Lung microvascular endothelial cell (primary cell): ENCODE measurements around the gene CCDC12. TPM values are rescaled to one million over a fixed set of nuclear protein-coding genes. Genes with fewer than 3 reads are reported as not detected.

Source experiments
- DNase-seq, 2 donors: peaks; one replicate each; pipeline versions ENCODE4 v3.0.0 to v3.0.0-alpha.2; 2010; ENCODE audit warnings: low read depth in 2 of 2
- total RNA-seq: library from RNA; depleted of rRNA; stranded (reverse); fragments of >200 nt; gene quantifications from 2 replicates; pipeline ENCODE4 v1.2.1, GENCODE V29; 2014

The CCDC12 gene
- total RNA-seq, 1 donor from 2014 or later, result 31.2 TPM

DNA sequence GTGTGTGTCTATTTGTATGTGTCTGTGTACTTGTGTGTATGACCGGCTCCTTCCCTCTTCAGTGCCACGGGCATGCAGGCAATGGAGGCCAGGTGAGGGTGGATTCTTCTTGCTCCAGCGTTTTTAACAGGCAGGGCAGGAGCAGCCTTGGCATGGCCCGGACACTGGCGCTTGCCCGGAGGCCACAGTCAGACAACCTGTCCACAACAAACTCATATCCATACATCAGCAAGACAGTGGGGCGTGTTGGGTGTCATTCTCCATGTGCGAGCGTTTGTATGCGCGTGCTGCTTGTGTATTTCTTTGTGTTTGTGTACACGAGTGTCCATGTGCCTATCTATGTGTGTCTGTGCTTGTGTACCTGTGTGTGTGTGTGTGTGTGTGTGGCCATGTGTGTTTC lies 69.3 kb downstream of the CCDC12 start:
- no peak for DNase-seq

DNA sequence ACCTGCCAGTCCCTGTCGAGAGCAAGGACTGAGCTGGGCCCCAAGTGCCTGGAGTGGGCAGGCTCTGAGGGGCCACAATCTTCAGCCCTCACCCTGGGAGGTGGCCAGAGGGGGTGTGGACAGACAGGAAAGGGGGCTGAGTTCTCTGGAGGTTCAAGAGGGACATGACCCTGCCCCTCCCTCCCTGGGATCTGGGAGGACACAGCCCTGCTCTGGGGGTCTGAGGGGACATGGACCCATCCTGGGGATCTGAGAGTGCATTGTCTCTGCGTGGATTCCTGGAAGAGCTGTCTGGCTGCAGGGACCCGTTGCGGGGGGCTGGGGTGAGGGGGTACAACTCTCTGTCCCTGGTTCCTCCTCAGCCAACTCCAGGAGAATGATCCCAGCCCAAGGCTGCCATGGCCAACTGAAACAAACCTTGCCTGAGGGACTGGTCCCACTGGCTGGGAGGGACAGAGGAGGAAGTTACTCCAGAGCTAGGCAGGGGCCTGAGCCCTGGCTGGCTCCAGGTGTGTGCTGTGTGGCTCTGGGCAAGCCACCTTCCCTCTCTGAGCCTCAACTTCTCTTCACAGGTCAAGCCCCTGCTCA lies 70.0 kb downstream of the CCDC12 start:
- DNase-seq, result no peak

DNA sequence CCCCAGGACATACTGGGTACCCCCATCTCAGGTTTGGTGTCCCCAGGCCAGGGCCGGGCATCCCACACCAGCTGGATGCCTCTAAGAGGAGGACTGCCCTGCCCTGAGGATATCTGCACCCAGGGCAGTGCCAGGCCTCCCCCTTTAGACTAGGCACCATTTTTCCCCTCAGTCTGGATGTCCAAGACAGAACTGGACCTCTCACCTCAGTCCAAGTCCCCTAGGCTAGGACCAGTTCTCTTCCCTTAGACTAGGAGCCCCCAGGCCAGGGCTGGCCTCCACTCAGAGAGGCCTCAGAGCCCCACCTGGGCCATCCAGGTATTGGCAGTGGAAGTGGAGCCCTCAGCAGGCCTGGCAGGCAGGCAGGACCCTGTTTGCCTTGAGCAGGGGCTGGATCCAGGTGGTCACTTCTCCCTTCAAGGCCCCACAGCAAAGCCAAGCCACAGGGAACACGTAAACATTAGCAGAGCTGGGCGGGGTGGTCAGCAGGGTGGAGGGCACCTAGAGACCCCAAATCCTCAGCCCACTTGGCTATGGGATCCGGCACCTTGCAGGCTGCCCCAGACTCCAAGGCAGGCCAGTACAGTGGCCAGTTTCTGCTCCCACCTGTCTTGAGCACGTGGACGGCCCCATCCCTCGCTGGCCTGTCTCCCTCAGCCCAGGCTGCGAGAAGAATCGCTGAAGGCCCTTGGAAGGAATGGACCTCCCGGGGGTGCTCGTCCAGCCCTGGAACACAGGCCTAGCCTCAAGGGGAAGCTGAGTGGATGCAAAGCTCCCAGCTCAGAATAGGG lies 70.7 kb downstream of the CCDC12 start:
- no peak for DNase-seq

DNA sequence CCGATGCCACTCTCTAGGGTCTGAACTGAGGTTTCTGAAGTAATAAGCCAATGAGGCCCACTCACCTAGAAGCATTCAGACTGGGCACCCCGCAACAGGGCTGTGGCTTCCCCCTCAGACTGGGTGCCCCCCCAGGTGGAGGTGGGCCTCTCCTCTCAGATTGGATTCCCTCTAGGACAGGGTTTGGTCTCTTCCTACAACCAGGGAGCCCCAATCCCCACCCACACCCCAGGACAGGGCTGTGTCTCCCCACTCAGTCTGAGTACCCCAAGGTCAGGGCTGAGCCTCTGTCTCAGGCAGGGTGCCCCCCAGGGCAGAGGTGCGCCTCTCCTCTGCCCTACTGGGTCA lies 71.4 kb downstream of the CCDC12 start:
- DNase-seq, result no peak

GRCh38 chr3:46904303-46905212 lies 72.0 kb downstream of the CCDC12 start:
- DNase-seq, result no peak

GRCh38 chr3:46903341-46904302 lies 72.9 kb downstream of the CCDC12 start:
- peak; percentile 54 to 59 for DNase-seq

GRCh38 chr3:46902188-46902631 lies 74.3 kb downstream of the CCDC12 start:
- no peak for DNase-seq

DNA sequence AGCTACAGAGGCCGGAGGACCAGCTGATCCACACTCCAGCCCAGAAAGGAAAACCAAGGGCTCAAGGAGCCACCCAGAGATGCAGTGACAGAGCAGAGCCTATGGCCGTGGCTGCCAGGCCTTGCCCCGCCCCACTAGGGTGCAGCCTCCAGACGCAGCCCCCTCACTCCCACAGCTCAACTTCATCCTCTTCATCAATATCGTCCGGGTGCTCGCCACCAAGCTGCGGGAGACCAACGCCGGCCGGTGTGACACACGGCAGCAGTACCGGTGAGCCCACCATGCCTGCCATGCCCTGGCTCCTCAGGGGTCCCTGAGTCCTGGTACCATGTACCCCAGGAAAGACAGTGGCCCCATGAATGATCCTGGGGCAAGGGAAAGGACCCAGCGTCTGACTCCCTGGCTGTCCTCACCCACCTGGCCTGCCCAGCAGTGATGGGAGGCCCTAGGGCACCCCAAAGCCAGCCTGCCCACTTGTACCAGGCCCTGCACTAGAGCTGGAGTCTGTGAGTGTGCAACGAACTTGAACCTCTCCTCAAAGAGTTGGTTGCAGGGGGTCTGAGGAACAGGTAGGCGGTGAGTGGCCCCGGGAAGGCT lies 74.9 kb downstream of the CCDC12 start:
- no peak for DNase-seq

DNA sequence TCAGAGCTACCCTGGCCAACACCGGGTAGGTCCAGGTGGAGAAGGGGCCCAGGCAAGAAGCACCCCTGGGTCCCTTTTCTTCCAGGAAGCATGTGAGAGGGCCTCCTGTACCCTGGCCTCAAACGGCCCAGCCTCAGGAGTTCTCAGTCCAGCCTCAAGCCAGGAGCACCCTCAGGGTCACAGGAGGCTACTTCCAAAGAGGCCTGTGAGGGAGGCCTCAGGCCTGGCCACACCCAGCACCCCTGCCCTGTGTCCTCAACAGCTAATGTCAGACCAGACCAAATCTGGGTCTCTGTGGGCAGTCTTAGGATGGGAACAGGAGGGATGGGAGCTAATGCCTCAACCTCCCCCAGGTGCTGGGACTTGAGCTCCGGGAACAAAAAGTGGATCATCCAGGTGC lies 75.5 kb downstream of the CCDC12 start:
- DNase-seq, result no peak

- DNase-seq, result no peak
These were observed 76.2 kb downstream of the CCDC12 start for GRCh38 chr3:46900356-46900755.

DNA sequence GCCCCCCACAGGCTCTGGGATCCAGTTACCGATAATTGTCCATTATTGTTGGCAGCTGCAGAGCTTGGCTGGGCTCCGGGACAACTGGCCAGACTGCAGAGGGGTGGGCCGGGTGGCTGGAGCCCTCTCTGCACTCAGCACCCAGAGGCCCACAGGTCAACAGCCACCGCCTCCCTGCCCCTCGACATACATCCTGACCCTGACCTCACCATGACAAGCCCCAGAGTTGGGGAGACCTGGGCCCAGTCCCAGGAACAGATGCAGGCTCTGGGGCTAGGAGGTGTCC lies 76.6 kb downstream of the CCDC12 start:
- peak in 1 of 2 donors; percentile 43 for DNase-seq

GRCh38 chr3:46899151-46900006 lies 77.2 kb downstream of the CCDC12 start:
- no peak for DNase-seq

DNA sequence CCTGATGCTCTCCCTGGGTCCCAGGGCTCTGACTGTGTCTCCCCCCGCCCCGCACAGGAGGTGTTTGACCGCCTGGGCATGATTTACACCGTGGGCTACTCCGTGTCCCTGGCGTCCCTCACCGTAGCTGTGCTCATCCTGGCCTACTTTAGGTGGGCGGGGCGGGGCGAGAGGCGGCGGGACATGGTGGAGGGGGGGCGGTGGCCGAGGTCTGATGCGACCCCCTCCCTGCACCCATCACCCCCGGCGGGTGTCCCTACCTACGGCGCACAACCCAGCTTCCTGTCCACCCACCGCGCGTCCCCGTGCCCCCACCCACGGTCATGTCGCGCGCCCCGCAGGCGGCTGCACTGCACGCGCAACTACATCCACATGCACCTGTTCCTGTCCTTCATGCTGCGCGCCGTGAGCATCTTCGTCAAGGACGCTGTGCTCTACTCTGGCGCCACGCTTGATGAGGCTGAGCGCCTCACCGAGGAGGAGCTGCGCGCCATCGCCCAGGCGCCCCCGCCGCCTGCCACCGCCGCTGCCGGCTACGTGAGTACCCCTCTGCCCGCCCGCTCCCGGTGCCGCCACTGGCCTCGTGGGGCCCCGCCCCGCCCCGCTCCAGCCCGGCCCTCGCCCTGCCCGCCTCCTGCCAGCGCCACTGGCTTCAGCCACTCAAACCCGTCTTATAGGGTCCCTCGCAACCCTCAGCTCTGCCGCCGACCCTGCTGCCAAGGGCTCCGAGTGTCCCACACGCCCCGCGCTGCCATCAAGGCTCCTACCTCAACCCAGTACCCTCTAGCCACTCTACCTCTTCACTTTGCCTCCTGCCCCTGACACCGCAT lies 78.0 kb downstream of the CCDC12 start:
- DNase-seq, result no peak

- no peak for DNase-seq
These were observed 78.7 kb downstream of the CCDC12 start for GRCh38 chr3:46897829-46898320.

DNA sequence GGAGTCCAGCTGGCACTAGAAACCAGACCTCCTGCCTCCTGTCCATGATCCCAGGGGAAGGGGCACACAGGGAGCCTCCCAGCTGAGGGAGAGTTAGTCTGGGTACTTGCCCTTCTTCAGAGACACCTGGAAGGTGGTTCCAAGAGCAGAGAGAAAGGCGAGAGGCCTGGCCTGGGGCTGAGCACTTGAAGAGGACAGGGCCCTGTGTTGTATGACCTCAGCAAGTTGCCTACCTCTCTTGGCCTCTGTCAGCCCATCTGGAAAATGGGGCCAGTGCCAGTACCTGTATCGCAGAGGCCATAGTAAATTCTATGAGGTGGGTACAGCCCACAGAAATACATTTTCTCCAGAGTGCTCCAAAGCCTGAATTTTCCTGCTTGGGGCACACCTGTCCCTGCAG lies 79.5 kb downstream of the CCDC12 start:
- DNase-seq, result no peak

GRCh38 chr3:46896386-46896785 lies 80.2 kb downstream of the CCDC12 start:
- DNase-seq, result no peak

- no peak for DNase-seq
These were observed 80.8 kb downstream of the CCDC12 start for GRCh38 chr3:46895761-46896160.

- DNase-seq, result peak; percentile 47 to 73
These were observed 81.3 kb downstream of the CCDC12 start for GRCh38 chr3:46895204-46895660.

- no peak for DNase-seq
These were observed 82.3 kb downstream of the CCDC12 start for GRCh38 chr3:46894256-46894655.
